Stimulated activated CD4-positive, alpha-beta T cell treated with anti-CD3 and anti-CD28 coated beads, Interleukin-1b, Interleukin-23, amount 100 ng/mL, for 1 hour (primary cell): ENCODE measurements around the gene NMT1.

Experiments used
- DNase-seq, 2 donors: peaks; one replicate each; pipeline ENCODE4 v3.0.0-alpha.2; 2020; ENCODE audit warnings: low read depth in 2 of 2

Gene NMT1

DNA sequence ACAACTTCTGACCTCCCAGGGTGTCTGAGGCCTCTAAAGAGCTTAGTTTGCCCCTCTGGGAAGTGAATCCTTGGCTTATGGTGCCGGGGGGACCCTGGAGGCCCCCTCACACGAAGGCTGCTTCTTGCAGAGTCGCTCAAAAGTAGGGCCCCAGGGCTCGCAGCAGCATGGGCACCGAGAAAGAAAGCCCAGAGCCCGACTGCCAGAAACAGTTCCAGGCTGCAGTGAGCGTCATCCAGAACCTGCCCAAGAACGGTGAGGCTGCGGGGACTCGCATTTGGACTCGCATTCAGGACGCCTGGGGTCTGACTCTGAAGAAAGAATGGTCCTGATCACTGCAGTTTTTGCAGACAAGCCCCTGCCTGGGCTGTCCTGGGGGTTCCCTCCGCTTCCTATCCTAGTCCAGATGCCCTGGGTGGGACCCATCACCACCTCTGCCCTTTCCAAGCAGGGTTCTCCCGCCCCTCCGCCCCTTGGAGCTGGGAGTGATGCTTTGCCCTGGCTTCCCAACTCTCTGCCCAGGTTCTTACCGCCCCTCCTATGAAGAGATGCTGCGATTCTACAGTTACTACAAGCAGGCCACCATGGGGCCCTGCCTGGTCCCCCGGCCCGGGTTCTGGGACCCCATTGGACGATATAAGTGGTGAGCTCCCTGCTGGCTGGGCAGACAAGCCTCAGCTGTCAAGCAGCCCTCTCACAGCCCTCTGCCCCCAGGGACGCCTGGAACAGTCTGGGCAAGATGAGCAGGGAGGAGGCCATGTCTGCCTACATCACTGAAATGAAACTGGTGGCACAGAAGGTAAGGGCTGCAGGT lies 75.1 kb downstream of the NMT1 start:
- DNase-seq, result no peak

DNA sequence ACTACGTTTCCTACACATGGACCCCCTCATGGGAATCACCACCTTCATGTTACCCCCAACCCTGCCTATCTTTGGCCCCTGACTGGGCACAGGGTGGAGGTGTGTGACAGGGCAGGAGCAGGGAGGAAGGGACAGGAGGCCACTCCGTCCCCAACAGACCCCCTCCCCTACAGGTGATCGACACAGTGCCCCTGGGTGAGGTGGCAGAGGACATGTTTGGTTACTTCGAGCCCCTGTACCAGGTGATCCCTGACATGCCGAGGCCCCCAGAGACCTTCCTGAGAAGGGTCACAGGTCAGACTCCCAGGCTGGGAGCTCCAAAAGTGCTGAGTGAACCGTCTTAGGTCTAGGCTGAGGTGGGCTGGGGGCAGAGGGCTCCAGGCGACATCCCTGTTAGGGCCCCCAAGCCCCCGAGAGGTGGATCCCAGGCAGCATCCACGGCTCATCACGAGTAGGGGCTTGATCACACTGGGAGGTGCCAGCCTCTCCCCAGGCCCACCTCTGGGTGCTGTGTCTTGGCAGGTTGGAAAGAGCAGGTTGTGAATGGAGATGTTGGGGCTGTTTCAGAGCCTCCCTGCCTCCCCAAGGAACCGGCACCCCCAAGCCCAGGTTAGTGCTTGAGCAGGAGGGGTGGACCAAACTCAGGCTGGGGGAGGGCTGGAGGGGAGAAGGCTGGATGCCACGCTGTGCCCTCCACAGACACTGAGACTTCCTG lies 75.9 kb downstream of the NMT1 start:
- DNase-seq, result no peak

DNA sequence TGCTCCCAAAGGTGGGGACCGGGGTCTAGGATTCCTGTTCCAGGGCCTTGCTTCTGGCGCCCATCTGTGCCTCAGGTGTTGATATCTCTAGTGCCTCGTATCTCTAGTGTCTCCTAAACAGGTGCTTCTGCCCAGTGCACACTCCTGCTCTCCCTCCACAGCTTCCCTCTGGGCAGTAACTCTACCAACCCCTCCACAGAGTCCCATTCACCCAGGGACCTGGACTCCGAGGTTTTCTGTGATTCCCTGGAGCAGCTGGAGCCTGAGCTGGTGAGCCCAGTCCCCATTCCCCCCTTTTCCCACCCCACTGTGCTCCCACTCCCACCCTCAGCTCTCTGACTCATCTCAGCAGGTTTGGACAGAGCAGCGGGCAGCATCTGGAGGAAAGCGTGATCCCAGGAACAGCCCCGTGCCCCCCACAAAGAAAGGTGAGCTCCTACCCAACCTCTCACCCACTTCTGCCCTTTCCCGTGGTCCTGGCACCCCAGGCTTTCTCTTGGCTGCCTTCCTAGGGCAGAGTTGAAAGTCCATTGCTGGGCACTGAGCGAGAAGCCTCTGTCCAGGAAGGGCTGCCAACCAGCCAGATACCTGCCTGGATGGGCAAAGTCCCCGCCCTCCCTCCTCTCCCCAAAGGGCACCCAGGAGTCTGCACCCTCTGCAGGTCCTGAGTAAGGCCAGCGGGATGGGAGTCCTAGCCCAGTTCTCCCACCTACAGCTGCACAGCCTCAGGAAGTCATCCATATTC lies 76.6 kb downstream of the NMT1 start:
- no peak for DNase-seq

DNA sequence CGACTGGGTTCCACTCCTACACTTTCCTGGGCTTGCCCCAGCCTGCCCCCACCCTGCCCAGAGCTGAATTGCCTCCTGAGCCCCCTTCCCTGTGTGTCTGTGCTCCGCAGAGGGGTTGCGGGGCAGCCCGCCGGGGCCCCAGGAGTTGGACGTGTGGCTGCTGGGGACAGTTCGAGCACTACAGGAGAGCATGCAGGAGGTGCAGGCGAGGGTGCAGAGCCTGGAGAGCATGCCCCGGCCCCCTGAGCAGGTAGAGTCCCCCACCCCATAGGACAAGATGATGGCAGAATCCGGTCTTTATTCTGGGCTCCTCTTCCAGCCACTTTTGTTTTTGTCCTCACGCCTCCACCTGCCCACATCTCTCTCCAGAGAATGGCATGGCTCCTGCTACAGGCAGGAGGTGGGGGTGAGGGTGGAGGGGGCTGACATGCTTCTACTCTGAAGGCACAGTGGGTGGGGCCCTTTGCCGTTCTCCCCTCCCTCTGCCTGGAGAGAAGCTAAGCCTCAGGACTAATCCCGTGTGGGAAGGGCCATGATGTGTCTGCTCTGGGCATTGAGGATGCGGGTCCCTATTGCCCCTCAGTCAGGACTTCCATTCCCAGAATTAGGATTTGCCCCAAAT lies 77.9 kb downstream of the NMT1 start:
- DNase-seq, result no peak

DNA sequence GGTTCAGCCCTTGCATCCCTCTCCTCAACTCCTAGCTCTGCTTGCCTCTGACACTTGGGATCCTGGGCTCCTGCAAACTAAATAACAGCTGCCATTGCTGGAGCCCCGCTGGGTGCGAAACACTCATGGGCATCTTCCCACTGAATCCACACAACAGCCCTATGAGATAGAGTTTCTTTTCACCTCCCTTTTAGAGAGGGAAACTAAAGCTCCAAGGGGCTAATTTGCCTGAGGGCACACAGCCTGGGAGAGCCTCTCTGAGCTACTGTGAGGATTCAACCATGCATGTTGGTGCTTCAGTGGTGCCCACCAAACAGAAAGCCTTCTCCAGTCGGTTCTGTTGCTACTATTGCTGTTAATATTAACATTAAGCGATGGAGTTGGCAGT lies 78.4 kb downstream of the NMT1 start:
- DNase-seq, result no peak

DNA sequence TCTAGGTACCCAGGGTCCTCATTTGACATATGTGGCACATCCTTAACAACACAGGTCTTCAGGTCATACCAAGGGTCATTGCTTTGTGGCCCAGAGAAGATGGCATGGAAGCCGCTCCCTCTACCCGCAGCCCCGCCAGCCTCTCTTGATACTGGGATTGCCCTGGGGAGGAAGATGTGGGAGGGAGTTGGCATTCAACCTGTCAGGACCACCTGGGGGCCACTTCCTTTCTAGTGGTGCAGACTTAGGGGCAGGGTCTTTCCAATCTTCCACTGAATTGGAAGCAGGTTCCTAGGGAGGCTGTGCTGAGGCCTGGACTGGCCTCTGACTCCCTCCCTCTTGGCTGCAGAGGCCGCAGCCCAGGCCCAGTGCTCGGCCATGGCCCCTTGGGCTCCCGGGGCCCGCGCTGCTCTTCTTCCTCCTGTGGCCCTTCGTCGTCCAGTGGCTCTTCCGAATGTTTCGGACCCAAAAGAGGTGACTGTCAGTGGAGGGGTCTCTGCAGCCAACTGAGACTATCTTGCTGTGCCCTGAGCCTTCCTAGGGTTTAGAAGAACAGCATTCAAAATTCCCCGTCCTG lies 82.1 kb downstream of the NMT1 start:
- no peak for DNase-seq

DNA sequence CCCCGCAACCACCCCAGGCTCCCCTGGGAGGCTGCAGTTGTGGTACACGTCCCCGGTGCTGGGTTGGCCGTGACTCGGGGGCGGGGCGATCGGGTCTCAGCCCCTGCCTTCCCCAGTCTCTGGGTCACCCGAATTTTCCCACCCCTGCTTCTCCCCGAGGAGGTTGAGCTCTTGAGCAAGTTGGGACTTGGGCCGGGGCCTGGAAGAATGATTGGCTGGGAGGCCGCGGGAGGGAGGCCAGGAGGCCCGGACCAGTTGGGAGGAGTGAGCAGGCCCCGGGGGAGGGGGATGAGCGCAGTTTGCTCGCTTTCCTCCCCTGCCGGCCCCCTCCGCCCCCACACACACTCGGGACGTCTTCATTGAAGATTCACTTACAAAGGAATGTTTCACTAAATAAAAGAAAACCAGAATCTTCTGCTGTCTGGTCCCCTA lies 82.7 kb downstream of the NMT1 start:
- DNase-seq, result no peak

DNA sequence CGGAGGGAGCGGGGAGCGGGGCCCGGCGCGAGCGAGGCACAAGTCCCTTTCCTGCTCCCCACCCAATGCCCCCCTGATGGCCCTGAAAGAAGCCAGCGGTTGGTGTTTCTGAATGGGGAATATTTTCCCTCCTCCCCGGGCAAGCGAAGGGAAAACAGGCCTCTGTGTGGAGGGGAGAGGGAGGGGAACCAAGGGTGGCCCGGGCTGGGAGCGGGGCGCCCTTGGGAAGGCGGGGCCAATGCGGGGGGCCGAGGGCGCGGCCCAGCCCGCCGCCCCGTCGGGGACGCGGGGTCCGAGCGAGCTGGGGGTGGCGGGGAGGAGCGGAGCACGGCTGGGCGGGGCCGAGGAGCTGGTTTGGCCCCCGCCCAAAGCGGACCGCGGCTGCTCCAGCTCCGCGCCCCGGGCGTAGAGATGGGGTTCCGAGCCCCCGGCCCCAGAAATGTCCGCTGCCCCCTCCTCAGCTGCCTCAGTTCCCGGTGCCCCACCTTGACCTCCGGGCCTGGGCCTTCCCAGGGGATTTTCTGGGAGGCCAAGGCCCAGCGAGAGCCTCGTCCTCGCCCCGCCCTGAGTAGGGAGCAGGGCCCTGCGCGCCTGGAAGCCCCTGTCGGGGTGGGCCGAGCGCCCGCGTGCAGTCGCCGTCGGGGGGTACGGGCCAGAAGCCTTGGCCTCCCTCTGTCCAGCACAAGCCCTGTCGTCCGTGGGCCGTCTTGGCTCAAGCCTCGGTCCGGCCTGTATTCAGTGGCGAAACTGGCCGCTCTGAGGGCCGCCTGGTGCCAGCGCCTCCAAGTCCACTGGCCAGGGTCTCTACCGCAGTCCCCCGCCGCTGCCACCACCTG lies 83.3 kb downstream of the NMT1 start:
- no peak for DNase-seq

DNA sequence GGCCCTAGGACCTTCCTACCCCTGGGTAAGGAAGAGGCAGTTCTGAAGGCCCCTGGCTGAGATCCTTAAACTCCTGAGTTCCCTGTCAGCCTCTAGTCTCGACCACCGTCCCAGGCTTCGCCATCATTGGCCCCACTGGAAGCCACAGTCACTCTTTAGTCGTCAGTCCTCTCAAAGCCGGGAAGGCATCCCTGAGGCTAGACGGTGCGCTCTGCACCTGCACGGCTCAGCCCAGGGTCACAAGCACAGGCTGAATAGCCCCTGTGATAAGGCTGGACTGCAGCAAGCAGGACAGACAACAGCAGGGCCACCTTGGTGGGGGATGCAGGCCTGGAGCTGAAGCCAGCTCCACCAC lies 83.9 kb downstream of the NMT1 start:
- DNase-seq, result no peak

DNA sequence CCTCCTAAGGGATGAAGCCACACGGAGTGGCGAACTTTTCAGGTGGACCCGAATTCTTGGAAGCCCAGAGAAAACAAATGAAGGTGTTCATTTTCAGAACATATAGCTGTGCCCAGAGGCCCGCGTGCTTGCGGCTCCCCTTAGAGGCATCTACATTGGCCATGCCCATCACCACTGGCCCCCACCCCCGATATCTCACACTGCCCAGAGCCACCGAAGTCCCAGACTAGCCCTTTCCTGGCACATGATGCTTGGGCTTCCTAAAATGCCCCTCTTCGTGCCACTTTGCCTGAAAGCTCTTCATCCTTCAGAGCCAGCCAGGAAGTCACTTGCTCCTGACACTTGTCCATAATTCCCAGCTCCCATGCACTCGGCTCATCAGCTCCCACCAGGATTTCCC lies 85.0 kb downstream of the NMT1 start:
- DNase-seq, result no peak

DNA sequence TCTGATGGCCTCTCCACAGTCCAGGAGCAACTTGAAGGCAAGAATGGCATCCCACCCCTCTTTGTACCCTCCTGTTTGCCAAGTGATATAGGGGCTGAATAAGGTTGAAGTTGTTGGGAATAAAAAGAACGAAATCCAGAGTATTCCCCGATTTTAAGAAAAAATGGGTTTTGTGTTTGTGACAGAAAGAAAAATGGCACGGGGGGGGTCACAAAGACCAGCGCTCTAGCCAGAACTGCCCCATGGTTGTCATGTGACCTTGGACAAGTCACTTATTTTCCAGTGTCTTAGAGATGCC lies 85.4 kb downstream of the NMT1 start:
- DNase-seq, result no peak

DNA sequence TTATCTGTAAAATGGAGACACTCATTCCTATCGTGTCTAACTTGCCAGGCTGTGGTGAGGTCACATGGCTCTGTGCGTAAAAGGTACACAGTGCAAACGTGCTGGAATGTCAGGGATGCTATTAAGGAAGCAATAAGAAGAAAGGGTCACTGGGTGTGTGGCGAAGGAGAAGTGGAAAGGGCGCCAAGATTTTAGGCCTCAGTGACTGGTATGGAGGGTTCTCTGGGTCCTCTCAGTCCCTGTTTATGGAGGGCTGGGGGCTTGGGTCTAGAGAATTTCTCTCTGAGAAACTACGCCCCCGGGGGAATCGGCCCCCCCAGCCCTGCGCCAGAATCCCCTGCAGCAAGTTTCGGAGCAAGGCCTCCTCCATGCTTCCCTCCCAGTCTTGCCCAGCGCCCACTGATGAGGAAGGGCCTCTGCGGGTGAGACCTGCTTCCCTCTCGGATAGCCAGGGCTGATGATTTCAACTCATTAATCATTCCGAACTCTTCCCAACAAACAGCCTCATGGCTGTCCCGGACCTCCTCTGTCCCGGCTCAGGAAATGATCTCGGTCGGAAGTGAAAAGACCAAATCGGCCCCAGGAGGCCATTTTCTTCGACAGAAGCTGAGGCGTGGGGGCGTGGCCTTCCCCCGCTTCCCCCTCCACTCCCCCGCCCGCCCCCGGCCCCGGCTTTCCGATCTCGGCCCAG lies 85.9 kb downstream of the NMT1 start:
- no peak for DNase-seq

DNA sequence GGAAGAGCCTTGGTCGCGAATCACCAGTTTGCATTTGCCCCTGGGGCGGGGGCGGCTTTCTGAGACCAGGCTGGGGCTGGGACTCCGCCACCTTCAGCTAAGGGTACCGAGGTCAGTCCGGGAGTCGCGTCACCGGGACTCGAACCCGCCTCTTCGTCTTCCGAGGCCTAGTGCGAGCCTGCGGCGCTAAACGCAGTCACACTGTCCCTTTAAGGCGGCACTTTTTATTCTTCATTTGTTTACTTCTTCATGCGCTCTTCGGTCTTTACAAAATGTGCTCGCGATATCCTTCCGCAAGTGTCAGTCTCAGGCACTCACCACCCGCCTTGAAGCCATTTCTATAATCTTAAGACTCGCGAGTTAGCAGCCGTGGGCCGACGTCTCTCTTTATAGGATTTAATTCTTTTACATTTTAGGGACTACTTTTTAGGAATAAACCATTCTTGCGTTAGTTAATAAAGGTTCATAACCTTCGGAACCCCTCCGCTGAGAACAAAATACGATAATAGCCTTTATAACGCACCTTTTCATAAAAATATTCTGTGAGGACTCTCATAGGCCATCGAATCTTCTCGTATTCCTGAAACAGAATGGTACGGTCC lies 86.6 kb downstream of the NMT1 start:
- DNase-seq, result peak; percentile 41 to 54

DNA sequence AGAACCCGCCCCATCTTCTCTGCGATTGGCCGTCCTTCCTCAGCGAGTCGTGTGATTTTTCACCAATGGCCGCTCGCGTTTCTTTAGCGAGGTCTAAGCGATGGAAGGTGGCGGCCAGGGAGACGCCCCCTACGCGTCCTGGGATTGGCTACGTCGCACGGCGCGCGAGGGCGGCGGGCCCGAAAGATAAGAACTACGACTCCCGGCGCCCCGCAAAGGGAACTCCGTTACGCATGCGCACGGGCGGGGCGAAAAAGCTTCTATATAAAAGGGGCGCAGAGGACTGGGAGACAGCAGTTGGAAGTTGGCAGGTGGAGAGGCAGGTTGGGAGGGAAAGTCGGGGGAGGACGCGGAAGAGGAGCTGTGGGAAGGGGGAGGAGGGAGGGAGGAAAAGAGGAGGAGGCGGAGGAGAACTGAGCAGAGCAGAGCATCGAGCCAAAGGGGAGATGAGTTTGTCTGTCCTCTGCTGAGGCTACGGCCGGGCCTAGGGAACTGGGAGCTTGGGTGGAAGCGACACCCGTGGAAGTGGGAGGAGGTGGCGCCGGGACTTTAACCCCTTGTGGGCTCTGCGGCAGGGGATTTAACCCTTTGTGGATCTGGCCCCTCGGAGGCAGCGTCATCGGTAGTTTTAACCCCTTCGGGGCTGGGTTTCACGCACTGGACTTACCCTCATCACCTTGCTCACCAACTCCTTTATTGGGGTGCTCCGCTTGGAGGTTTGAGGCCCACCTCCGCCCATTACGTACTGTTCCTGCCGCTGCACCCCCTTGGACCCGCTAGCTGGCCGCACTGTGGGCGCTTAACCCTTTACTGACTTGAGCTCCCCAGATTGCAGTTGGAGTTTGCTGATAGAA lies 87.3 kb downstream of the NMT1 start, which contains the start of gene HEXIM1:
HEXIM1 (plus strand) TSS at position 293 of the 854 bp plus-strand sequence. CDS start 716 bp downstream, outside the sequence.
- DNase-seq, result peak; percentile 97 to 98

DNA sequence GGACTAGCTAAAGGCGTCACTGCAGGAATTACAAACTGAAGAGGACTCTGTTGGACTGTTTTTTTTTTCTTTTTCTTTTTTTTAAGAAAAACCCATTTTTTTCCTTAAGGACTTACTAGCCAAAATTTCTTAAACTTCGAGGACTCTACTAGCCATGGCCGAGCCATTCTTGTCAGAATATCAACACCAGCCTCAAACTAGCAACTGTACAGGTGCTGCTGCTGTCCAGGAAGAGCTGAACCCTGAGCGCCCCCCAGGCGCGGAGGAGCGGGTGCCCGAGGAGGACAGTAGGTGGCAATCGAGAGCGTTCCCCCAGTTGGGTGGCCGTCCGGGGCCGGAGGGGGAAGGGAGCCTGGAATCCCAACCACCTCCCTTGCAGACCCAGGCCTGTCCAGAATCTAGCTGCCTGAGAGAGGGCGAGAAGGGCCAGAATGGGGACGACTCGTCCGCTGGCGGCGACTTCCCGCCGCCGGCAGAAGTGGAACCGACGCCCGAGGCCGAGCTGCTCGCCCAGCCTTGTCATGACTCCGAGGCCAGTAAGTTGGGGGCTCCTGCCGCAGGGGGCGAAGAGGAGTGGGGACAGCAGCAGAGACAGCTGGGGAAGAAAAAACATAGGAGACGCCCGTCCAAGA lies 88.0 kb downstream of the NMT1 start:
- peak in 1 of 2 donors; percentile 38 for DNase-seq

DNA sequence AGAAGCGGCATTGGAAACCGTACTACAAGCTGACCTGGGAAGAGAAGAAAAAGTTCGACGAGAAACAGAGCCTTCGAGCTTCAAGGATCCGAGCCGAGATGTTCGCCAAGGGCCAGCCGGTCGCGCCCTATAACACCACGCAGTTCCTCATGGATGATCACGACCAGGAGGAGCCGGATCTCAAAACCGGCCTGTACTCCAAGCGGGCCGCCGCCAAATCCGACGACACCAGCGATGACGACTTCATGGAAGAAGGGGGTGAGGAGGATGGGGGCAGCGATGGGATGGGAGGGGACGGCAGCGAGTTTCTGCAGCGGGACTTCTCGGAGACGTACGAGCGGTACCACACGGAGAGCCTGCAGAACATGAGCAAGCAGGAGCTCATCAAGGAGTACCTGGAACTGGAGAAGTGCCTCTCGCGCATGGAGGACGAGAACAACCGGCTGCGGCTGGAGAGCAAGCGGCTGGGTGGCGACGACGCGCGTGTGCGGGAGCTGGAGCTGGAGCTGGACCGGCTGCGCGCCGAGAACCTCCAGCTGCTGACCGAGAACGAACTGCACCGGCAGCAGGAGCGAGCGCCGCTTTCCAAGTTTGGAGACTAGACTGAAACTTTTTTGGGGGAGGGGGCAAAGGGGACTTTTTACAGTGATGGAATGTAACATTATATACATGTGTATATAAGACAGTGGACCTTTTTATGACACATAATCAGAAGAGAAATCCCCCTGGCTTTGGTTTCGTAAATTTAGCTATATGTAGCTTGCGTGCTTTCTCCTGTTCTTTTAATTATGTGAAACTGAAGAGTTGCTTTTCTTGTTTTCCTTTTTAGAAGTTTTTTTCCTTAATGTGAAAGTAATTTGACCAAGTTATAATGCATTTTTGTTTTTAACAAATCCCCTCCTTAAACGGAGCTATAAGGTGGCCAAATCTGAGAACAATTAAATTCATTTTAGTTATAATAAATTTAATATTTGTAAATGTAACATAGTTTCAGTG lies 88.8 kb downstream of the NMT1 start:
- DNase-seq, result no peak
